PFSK-1 (cell line): ENCODE data around the gene C9orf153.

Source experiments
- FOXP2 ChIP-seq: optimal IDR thresholded peaks from 2 replicates; pipeline ENCODE3; 2011; ENCODE audit warnings: borderline replicate concordance, control low read depth, inconsistent platforms; ENCODE audit not compliant: insufficient read depth; ENCODE audit errors: extremely low read length, extremely low read depth
- POLR2AphosphoS5 ChIP-seq: IDR thresholded peaks from 2 replicates; pipeline ENCODE4 v1.6.1; 2012; ENCODE audit warnings: low read depth, mild to moderate bottlenecking, control low read depth, low read length, moderate library complexity
- SIN3A ChIP-seq: IDR thresholded peaks from 2 replicates; pipeline ENCODE4 v1.6.1; 2012; ENCODE audit warnings: mild to moderate bottlenecking, low read length, moderate library complexity, borderline replicate concordance; ENCODE audit not compliant: insufficient read depth
- TAF1 ChIP-seq: IDR thresholded peaks from 2 replicates; pipeline ENCODE4 v1.6.1; 2012; ENCODE audit warnings: low read length, control low read depth, borderline replicate concordance; ENCODE audit not compliant: insufficient read depth
- TF ChIP-seq, protein P1 (sequence below), 2 experiments: IDR thresholded peaks; 2 replicates each; pipeline versions ENCODE4 v1.6.1 to v1.8.0; 2011 to 2012; ENCODE audit warnings: low read depth in 2 of 2, low read length in 2 of 2, control low read depth in 1 of 2, inconsistent platforms in 1 of 2, mild to moderate bottlenecking in 1 of 2, moderate library complexity in 1 of 2; ENCODE audit not compliant: insufficient read depth in 1 of 2

C9orf153 gene

DNA sequence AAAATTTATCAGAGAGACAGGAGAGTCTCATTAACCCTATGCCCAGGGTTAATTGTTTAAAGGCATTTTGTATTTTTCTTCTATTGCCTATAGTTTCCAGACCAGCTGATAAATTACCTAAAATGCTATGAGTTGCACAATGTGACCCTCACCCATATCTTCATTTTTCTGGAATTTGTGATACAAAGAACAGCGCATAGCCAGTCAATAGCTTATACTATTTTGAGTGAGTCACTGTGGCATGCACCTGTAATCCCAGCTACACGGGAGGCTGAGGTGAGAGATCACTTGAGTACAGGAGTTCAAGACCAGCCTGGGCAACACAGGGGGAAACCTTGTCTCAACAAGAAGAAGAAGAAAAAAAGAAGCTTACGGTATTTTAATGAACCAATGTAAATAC lies 2.8 kb downstream of the C9orf153 start:
- TF ChIP-seq FOXP2 (no peak), POLR2AphosphoS5 (no peak), SIN3A (no peak), TAF1 (no peak)
- TF ChIP-seq, protein P1, sequence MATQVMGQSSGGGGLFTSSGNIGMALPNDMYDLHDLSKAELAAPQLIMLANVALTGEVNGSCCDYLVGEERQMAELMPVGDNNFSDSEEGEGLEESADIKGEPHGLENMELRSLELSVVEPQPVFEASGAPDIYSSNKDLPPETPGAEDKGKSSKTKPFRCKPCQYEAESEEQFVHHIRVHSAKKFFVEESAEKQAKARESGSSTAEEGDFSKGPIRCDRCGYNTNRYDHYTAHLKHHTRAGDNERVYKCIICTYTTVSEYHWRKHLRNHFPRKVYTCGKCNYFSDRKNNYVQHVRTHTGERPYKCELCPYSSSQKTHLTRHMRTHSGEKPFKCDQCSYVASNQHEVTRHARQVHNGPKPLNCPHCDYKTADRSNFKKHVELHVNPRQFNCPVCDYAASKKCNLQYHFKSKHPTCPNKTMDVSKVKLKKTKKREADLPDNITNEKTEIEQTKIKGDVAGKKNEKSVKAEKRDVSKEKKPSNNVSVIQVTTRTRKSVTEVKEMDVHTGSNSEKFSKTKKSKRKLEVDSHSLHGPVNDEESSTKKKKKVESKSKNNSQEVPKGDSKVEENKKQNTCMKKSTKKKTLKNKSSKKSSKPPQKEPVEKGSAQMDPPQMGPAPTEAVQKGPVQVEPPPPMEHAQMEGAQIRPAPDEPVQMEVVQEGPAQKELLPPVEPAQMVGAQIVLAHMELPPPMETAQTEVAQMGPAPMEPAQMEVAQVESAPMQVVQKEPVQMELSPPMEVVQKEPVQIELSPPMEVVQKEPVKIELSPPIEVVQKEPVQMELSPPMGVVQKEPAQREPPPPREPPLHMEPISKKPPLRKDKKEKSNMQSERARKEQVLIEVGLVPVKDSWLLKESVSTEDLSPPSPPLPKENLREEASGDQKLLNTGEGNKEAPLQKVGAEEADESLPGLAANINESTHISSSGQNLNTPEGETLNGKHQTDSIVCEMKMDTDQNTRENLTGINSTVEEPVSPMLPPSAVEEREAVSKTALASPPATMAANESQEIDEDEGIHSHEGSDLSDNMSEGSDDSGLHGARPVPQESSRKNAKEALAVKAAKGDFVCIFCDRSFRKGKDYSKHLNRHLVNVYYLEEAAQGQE (IDR thresholded peaks at IDR 0.05; ENCODE audit: insufficient read depth in 1 of 2, low read depth in 2 of 2, low read length in 2 of 2) = no peak

GRCh38 chr9:86253577-86253976 lies 5.9 kb downstream of the C9orf153 start:
- TF ChIP-seq SIN3A (no peak), TAF1 (no peak)

DNA sequence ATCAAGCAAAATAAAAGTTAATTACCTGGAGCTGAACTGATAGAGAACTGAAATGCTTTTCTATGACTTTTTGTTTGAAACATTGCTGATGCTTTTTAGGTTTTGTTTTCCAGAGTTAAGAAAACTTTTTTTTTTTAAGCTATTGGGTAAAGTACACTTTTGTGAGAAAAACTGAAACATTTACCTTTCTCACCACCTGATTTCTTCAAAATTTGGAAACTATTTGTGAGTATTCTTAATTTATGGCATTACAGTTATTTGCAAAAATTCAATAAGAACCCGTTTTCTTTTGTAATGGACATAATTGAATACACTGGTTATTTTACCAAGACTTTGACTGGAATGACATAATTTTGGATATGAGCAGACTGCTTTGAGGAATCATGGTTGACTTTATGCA lies 6.6 kb downstream of the C9orf153 start:
- TF ChIP-seq TAF1 (no peak), SIN3A (no peak), FOXP2 (no peak), POLR2AphosphoS5 (no peak)
- TF ChIP-seq, protein P1 (IDR thresholded peaks at IDR 0.05; ENCODE audit: insufficient read depth in 1 of 2, low read depth in 2 of 2, low read length in 2 of 2) = no peak

DNA sequence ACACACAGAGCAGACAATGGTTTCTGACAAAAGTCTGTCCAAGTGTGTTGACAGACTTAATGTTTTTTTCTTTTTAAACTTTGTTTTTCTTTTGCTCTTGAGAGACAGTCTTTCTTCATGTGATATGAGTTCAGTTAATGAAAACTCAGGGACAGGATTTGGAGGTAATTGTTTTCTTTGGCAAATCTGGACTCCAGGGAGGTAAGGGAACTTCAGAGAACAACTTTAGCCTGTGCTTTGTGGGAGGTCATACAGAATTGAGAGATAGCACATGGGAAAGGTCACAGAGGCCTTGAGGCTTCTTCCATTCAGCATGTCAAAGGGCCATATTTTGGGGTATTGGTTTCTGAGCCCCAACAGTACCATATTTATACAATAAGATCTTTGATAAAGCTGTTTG lies 9.3 kb downstream of the C9orf153 start:
- no peak for TF ChIP-seq SIN3A
- no peak for TF ChIP-seq FOXP2
- TF ChIP-seq POLR2AphosphoS5 = no peak
- no peak for TF ChIP-seq TAF1
- TF ChIP-seq, protein P1 (IDR thresholded peaks at IDR 0.05; ENCODE audit: insufficient read depth in 1 of 2, low read depth in 2 of 2, low read length in 2 of 2) = no peak

DNA sequence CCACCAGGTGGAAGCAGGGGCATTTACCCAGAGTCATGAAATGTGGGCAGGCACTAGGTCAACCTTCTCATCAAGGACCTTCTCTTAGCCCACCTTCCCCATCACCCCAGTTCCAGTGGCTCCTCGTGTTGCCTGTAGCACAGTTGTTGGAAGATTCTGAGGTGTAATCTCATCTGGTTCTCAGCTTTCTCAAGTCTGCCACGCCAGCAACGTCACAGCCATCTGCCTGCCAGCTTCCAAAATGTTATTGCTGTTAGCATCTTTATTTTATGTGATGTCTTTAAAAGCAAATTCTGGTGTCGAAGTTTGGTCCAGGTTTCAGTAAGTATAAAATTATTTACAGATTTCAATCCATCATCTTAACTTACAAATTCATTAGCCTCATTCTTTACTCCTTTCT lies 10.7 kb downstream of the C9orf153 start:
- TF ChIP-seq, protein P1 (IDR thresholded peaks at IDR 0.05; ENCODE audit: insufficient read depth in 1 of 2, low read depth in 2 of 2, low read length in 2 of 2) = no peak
- TF ChIP-seq POLR2AphosphoS5 = no peak
- no peak for TF ChIP-seq SIN3A
- TF ChIP-seq FOXP2 = no peak
- no peak for TF ChIP-seq TAF1
